Sigmoid colon (tissue), 4 donors: ENCODE results near the gene HDDC2.

Experiments
- CTCF ChIP-seq, 4 experiments: fragments of 450-650 bp in 3 of 4; fragments of 200-600 bp in 1 of 4; IDR thresholded peaks; one replicate each; pipeline ENCODE4 v1.5.1; 2016 to 2019; ENCODE audit warnings: antibody characterized with exemption in 4 of 4, mild to moderate bottlenecking in 3 of 4, moderate library complexity in 2 of 4
- POLR2AphosphoS5 ChIP-seq, 4 donors: sonication (generic); formaldehyde crosslinking; IDR thresholded peaks; one replicate each; pipeline ENCODE4 v1.6.1; 2017; ENCODE audit warnings: antibody characterized with exemption in 4 of 4

- TF ChIP-seq POLR2AphosphoS5 (IDR thresholded peaks at IDR 0.05) (no peak), CTCF (IDR thresholded peaks at IDR 0.05) (no peak)
Observed at GRCh38 chr6:125274935-125275334, 26.8 kb downstream of the HDDC2 start.
